ENCODE results near the gene AATK.

AATK gene

GRCh38 chr17:81188491-81188840 is 22.4 kb upstream of the AATK start:
- no peak for DNase-seq (ENCODE audit: low read depth)
- no peak for TF ChIP-seq CTCF (IDR thresholded peaks at IDR 0.05; ENCODE audit: insufficient read depth, low read depth, low read length, missing control alignments)
- no peak overlapping the region for H3K4me3 ChIP-seq (ENCODE audit: low read depth, low read length)

GRCh38 chr17:81187586-81188490 is 21.8 kb upstream of the AATK start:
- no peak overlapping the region for H3K4me3 ChIP-seq (ENCODE audit: low read depth, low read length)
- no peak for DNase-seq (ENCODE audit: low read depth)
- no peak for TF ChIP-seq CTCF (IDR thresholded peaks at IDR 0.05; ENCODE audit: insufficient read depth, low read depth, low read length, missing control alignments)

DNA sequence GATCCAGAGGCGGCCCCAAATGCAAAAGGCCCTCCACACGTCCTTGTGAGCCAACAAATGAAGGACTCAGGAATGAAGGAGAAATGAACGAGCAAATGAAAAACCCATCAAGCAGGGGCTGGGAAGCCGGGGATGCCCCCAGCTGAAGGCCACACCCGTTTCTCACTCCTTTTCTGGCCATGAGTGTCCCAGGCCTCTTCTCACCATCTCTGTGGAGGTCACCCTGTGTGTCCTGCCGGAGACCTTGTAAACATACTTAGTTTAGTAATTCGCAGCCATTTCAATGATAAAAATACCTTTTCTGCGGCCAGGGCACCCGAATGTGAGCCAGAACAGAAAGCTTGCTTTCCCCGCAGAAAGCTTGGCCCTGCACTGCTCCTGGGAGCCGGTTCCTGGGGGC is 21.1 kb upstream of the AATK start:
- no peak overlapping the region for H3K4me3 ChIP-seq (ENCODE audit: low read depth, low read length)
- no peak for DNase-seq (ENCODE audit: low read depth)
- TF ChIP-seq CTCF (IDR thresholded peaks at IDR 0.05; ENCODE audit: insufficient read depth, low read depth, low read length, missing control alignments) = no peak

- TF ChIP-seq CTCF (IDR thresholded peaks at IDR 0.05; ENCODE audit: insufficient read depth, low read depth, low read length, missing control alignments) = no peak
- no peak for DNase-seq (ENCODE audit: low read depth)
- H3K4me3 ChIP-seq (ENCODE audit: low read depth, low read length) = no peak overlapping the region
These were observed 20.2 kb upstream of the AATK start for GRCh38 chr17:81186203-81186602.

GRCh38 chr17:81184555-81184954 is 18.5 kb upstream of the AATK start:
- no peak for DNase-seq (ENCODE audit: low read depth)
- TF ChIP-seq CTCF (IDR thresholded peaks at IDR 0.05; ENCODE audit: insufficient read depth, low read depth, low read length, missing control alignments) = no peak
- H3K4me3 ChIP-seq (ENCODE audit: low read depth, low read length) = no peak overlapping the region

DNA sequence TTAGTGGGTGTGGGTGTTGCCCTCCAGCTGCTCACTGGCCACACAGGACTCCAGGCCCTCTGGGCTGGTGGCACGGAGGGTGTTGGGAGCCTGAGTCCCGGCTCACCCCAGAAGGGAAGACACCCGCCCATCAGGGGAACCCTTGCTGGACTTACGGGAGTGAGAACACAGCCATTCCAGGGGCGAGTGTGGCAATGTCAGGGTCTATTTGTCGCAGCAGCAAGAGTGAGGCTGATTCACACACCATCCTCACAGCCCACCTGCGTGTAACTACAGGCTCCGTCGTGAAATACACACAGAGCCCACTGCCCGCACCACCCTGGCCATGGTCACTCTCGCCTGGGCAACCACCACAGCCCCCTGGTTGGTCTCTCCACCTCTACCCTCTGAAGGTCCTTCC is 17.8 kb upstream of the AATK start:
- H3K4me3 ChIP-seq (ENCODE audit: low read depth, low read length) = no peak overlapping the region
- TF ChIP-seq CTCF (IDR thresholded peaks at IDR 0.05; ENCODE audit: insufficient read depth, low read depth, low read length, missing control alignments) = no peak
- DNase-seq (ENCODE audit: low read depth) = no peak

DNA sequence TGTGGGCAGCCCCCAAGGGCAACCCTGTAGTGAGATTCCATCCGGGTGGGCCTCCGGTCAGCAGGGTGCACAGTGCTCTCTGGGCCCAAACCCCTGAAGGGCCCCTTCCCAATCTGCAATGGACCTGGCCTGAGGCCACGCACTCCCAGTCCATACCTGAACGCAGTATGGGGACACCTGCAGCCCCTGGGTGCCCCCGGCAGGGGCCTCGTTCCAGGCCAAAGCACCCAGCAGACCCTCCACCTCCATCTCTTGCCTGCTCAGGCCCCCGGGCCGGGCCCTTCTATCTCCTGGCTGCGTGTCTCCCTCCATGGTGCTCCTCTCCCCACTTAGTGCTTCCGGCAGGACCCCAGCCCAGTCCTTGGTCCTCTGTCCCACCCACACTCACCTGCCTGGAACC is 17.3 kb upstream of the AATK start:
- H3K4me3 ChIP-seq (ENCODE audit: low read depth, low read length) = no peak overlapping the region
- no peak for TF ChIP-seq CTCF (IDR thresholded peaks at IDR 0.05; ENCODE audit: insufficient read depth, low read depth, low read length, missing control alignments)
- no peak for DNase-seq (ENCODE audit: low read depth)
